ENCODE measurements around the gene MOGAT1.
"Not testable (repeated sequence)": the region's sequence is repeated elsewhere in the genome, so short reads cannot be mapped to it uniquely, and the experiment has no call there.

The MOGAT1 gene

DNA sequence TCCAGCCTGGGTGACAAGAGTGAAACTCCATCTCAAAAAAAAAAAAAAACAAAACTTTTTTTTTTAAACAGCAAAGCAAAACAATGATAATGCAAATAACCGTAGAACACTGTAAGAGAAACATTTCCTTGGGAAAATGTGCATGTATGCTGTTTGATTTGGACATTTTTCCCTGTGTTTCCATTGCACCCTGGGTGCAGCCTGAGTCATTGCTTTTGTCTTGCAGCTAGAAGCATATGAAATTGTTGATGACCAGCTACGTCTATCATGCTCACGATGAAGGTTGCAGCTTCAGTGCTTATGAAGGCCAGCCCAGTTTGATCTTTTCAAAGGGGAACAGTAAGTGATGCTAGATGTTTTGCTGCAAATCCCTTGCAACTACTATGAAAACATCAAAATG lies 41.5 kb downstream of the MOGAT1 start:
- DNase-seq, result no peak

- DNase-seq, result no peak
Measured at GRCh38 chr2:222714361-222715241, 43.1 kb downstream of the MOGAT1 start.

- no peak for DNase-seq
Measured at GRCh38 chr2:222715742-222716141, 44.3 kb downstream of the MOGAT1 start.

DNA sequence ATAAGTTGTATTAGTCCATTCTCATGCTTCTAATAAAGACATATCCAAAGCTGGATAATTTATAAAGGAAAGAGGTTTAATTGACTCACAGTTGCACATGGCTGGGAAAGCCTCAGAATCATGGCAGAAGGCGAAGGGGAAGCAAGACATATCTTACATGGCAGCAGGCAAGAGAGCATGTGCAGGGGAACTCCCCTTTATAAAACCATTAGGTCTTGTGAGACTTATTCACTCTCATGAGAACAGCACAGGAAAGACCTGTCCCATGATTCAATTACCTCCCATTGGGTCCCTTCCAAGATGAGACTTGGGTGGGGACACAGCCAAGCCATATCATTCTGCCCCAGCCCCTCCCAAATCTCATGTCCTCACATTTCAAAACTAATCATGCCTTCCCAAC lies 48.3 kb downstream of the MOGAT1 start:
- DNase-seq, result not testable (repeated sequence)

DNA sequence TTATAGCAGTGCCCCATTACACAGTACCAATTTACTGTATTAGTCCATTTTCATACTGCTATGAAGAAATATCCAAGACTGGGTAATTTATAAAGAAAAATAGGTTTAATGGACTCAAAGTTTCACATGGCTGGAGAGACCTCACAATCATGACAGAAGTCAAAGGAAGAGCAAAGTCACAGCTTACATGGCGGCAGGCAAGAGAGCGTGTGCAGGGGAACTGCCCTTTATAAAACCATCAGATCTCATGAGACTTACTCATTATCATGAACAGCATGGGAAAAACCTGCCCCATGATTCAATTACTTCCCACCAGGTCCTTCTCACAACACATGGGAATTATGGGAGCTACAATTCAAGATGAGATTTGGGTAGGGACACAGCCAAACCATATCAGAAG lies 50.1 kb downstream of the MOGAT1 start:
- not testable (repeated sequence) for DNase-seq

DNA sequence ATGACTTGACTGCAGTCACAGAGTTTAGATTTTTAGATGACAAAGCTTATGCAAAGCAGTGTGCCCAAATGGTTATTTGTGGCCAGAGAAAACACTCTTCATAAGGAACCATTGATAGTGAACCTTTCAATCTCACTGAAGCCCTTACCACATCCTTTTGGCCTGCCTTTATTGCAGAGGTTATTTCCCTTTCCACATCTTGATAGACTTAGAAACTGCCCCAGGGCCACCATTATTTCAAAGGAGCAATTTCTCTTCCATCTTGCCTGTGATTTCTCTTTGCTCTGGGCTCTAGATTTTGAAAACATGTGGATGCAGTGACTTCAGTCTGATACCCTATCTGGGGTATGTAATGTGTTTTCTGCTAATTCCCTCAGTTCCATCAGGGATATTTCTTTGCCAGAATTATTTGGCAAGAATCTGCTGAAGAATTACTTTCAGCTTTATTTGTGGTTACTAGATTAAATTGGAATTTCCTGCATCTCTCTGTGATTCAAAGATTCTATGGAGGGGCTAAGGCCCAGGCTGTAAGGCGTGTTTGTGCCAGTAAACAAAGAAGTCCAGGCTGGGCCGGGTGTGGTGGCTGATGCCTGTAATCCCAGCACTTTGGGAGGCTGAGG lies 51.0 kb downstream of the MOGAT1 start:
- no peak for DNase-seq

DNA sequence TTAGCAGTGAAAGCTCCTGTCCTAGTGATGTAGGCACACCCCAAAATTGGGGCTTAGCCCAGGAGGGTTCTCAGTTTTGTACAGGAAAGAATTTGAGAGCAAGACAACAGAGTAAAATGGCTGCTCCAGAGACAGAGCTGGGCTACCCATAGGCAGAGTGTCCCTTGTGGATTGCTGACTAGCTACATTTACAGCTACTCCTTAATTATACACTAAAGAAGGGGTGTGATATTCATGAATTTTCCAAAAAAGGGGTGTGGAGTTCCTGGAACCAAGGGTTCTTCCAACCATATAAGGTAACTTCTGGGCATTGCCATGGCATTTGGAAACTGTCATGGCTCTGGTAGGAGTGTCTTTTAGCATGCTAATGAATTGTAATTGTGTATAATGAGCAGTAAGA lies 52.8 kb downstream of the MOGAT1 start:
- no peak for DNase-seq

- no peak for DNase-seq
Measured at GRCh38 chr2:222728621-222729020, 57.2 kb downstream of the MOGAT1 start.

DNA sequence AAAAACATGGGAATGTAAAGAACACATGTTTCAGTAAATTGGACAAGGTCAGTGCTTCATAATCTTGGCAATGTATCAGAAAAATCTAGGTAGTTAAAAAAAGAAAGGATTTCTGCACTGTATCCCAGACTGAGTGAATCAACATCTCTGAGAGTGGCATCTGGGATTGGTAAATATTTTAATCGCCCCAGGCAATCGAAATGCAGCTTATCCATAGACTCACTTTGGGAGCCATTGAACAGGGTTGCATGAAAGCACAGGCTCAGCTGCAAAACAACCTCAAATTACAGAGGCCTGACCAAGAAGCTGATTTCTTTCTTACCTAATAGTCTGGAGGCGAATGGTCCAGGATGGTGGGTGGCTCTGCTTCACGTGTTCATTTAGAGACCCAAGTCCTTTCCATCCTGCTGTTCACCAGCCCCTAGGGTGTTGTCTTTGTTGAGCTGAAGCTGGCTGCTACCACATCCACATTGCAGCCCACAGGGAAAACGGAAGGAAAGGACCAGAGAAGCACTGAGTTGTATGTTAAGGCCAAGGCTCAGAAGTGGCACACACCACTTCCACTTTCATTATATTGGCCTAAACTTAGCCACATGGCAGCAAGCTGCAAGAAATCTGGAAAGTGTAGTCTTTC lies 59.0 kb downstream of the MOGAT1 start:
- DNase-seq, result no peak

DNA sequence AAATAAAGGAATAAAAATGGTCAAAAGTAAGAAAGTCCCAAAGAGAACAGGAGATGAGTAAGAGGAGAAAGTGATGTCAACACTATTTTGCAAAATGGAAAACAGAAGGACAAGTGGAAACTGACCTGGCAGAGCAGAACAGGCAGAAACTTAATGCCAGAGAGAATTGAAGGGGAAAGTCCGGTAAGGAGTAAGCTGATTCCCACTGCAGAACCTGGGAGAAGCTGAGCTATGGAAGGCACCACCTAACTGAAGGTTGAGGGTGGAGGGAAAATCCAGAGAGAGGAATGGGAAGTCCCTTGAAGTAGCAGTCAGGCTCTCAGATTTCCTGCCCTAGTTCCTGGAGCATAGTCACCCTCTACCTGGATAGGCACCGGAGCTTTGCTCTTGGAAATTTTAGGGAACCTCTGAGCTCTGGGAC lies 59.8 kb downstream of the MOGAT1 start:
- DNase-seq, result no peak

GRCh38 chr2:222732489-222733178 lies 61.2 kb downstream of the MOGAT1 start:
- no peak for DNase-seq

- DNase-seq, result no peak
Measured at GRCh38 chr2:222733470-222733845, 62.0 kb downstream of the MOGAT1 start.

- no peak for DNase-seq
Measured at GRCh38 chr2:222733846-222734702, 62.6 kb downstream of the MOGAT1 start.

DNA sequence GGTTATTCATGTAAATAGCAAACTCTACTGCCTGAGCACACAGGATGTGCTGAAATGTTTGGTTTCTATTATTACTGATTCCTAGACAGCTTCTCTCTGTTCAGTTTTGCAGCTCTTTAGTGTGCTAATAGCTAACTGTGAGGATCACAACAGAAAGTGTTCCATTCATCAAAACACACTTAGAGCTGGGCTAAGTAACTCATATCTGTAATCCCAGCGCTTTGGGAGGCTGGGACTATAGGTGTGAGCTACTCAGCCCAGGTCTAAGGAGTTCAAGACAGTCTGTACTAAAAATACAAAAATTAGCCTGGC lies 63.2 kb downstream of the MOGAT1 start:
- DNase-seq, result no peak

DNA sequence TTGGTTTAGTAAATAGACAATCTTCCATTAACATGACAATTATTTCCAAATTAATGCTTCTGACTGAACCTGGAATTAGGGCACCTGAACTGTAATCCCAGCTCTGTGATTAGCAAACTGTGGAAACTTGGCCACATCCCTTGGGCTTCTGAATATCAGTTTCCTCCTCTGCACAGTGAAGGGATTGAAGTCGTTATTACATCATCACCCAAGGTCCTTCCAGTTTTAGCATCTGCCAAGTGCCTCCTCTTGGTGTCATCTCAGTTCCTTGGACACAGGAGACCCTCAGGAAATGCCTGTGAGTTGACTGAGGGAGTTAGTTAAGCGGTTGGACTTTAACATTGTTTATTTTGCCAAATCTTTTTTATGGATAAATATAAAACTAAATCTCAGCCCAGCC lies 64.8 kb downstream of the MOGAT1 start:
- DNase-seq, result no peak

DNA sequence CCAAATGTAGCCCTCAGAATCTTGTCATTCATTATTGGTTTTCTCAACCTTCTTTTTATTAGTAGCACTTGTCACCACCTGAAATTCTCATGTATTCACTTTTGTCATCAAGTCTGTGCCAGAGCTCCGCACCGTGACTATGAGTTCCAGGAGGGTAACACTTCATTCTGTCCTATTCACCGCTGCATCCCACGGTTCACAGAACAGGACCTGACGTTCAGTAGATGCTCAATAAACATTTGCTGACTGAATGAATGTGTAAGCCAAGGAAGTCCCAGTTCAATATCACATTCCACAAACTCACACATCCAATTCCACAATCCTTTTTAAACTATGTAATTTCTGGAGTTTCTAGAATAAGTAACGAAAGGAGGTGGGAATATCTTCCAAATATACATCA lies 65.5 kb downstream of the MOGAT1 start:
- no peak for DNase-seq

DNA sequence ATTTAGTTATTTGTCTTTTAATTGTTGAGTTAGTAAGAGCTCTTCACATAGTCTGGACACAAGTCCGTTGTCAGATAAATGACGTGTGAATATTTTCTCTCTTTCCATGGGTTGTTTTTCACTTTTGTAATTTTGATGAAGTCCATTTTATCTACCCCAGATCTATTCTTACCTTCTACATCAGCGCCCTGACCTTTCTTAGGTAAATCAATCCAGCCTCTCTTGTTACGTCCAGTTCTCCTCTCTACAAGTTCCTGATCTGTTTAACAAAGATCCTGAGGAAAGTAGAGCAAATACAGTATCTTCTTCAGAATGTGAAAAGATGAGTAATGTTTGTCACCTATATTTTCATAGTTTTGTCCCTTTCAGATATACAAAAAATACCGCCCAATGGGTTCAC lies 66.9 kb downstream of the MOGAT1 start:
- DNase-seq, result no peak

- no peak for DNase-seq
Measured at GRCh38 chr2:222738809-222739208, 67.4 kb downstream of the MOGAT1 start.

GRCh38 chr2:222739939-222740338 lies 68.5 kb downstream of the MOGAT1 start:
- DNase-seq, result no peak

- DNase-seq, result no peak
Measured at GRCh38 chr2:222743251-222743812, 71.9 kb downstream of the MOGAT1 start.

GRCh38 chr2:222745836-222746559 lies 74.5 kb downstream of the MOGAT1 start:
- no peak for DNase-seq
